Gastrocnemius medialis (tissue), 4 donors: ENCODE measurements around the gene TIMP1. TPM values are rescaled to one million over a fixed set of nuclear protein-coding genes. Genes with fewer than 3 reads are reported as not detected.

ENCODE experiments used
- ATAC-seq, 2 donors: fragments of 150-250 bp; one replicate each; pipeline ENCODE4 v1.9.1; 2016
- DNase-seq, 2 donors: peaks; one replicate each; pipeline ENCODE4 v3.0.0-alpha.2; 2019
- H3K27ac ChIP-seq, 4 donors: fragments of 200-600 bp; sonication (generic); 1 replicate in 1 of 4; 2 replicates in 3 of 4; pipeline ENCODE4 v1.5.1; 2016 to 2018; ENCODE audit warnings: mild to moderate bottlenecking in 2 of 4, moderate library complexity in 1 of 4
- H3K27me3 ChIP-seq, 3 donors: fragments of 200-600 bp; sonication (generic) in 2 of 3; 1 replicate in 1 of 3; 2 replicates in 2 of 3; pipeline versions ENCODE4 v1.5.1 to v1.6.0; 2016 to 2019; ENCODE audit warnings: mild to moderate bottlenecking in 1 of 3, moderate library complexity in 1 of 3
- H3K36me3 ChIP-seq, 2 donors: fragments of 200-600 bp; sonication (generic) in 1 of 2; one replicate each; pipeline ENCODE4 v1.5.1; 2017 to 2018
- H3K4me1 ChIP-seq, 2 donors: fragments of 200-600 bp; sonication (generic) in 1 of 2; one replicate each; pipeline ENCODE4 v1.5.1; 2016 to 2017; ENCODE audit warnings: mild to moderate bottlenecking in 2 of 2
- H3K4me3 ChIP-seq, 4 donors: fragments of 200-600 bp; sonication (generic) in 3 of 4; 1 replicate in 1 of 4; 2 replicates in 3 of 4; pipeline ENCODE4 v1.5.1; 2016 to 2019; ENCODE audit warnings: mild to moderate bottlenecking in 2 of 4
- H3K9me3 ChIP-seq, 3 donors: fragments of 200-600 bp; sonication (generic) in 2 of 3; 1 replicate in 1 of 3; 2 replicates in 2 of 3; pipeline ENCODE4 v1.5.1; 2016 to 2019
- CTCF ChIP-seq, 5 experiments: fragments of 450-650 bp in 3 of 5; fragments of 200-600 bp in 2 of 5; sonication (generic) in 2 of 5; IDR thresholded peaks in 4 of 5; conservative IDR thresholded peaks in 1 of 5; 1 replicate in 4 of 5; 2 replicates in 1 of 5; pipeline ENCODE4 v1.5.1; 2016 to 2019; ENCODE audit warnings: antibody characterized with exemption in 5 of 5, mild to moderate bottlenecking in 3 of 5, moderate library complexity in 3 of 5
- POLR2A ChIP-seq, 2 donors: fragments of 450-650 bp; IDR thresholded peaks; one replicate each; pipeline ENCODE4 v1.6.1; 2017; ENCODE audit warnings: antibody characterized with exemption in 2 of 2, mild to moderate bottlenecking in 2 of 2, moderate library complexity in 2 of 2
- in situ Hi-C, 4 donors: fragments of 200-750 bp; cut with MboI; loops; one replicate each; pipeline versions ENCODE4 v1.15.0 to v1.8.0; 2017; ENCODE audit warnings: low sequenced_read_pairs in 4 of 4
- intact Hi-C: fragments of 100-400 bp; cut with DNase I; formaldehyde crosslinking; loops from one replicate; pipeline ENCODE4 v1.15.1; 2023; ENCODE audit warnings: low total_unique reads
- total RNA-seq, 4 donors: library from RNA; depleted of rRNA; stranded (reverse); fragments of >200 nt; gene quantifications; one replicate each; pipeline versions ENCODE4 v1.1.0 to v1.2.3, GENCODE V29; 2016

The TIMP1 gene
- total RNA-seq, 4 donors from 2014 or later = 15.8 to 94.8 (median 47.1) TPM

DNA sequence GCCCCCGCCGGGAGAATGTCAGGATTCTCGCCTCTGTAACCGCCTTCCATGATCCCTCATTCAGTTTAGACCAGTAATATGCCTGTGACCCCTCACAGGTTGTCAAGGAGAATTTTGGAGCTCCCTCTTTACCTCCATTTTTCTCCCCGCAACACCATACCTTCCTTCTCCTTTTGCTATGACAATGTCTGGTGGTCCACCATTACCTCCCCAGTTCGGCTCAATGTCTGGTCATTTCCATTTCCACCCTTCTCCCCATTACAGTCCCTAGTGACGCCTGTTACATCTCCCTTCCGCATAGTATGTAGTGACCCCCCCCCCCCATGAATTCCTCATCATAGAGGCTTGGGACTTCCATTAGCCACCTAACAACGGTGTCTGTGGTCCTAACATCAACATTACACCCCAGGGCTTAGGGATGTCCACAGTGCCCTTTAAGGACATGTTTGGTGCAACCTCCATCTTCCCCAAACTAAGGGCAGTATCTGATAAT, 20.5 kb upstream of the TIMP1 start:
- TF ChIP-seq POLR2A (IDR thresholded peaks at IDR 0.05) (no peak), CTCF (IDR thresholded peaks at IDR 0.05 in 4 of 5, conservative IDR thresholded peaks at IDR 0.05 in 1 of 5) (no peak)

DNA sequence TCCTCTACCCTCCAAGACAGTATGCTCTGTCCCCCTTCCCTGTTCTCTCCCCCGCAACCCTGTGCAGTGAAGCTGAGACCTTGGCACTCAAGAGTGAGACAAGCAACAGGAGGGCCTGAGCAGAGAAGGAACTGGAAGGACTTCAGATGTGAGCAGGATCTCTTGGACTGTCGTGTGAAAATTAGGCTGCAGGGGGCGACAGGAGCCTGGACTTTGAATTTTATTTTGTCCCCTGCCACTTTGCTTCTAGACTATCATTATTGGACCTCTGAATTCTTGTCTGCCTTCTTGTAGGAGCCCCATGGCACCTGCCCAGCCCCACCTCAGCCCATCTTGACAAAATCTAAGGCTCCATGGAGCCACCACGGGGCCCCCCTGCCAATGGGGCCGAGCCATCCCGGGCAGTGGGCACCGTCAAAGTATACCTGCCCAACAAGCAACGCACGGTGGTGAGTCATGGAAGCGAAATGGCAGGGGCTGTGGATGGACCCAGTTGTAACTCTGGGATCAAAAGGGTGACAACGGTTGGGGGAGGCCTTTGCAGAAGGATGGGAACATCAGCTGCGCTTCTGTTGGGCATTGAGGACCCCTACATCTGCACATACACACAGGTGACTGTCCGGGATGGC, 19.5 kb upstream of the TIMP1 start:
- no peak for TF ChIP-seq POLR2A (IDR thresholded peaks at IDR 0.05)
- TF ChIP-seq CTCF (IDR thresholded peaks at IDR 0.05 in 4 of 5, conservative IDR thresholded peaks at IDR 0.05 in 1 of 5) = peak in 1 of 5 experiments; percentile 30
- no peaks in the 10 kb centered on the region for H3K27me3 ChIP-seq
- DNase-seq (no peak), ATAC-seq (no peak)
- peaks cover 3 to 17% of the 10 kb centered on the region in 2 donors for H3K4me1 ChIP-seq
- no peaks in the 10 kb centered on the region for H3K9me3 ChIP-seq
- in situ Hi-C loops (loop anchor here in 1 of 4 donors (10.0 kb wide), 1 partner anchor 92 kb away; the partner anchor contains the start of genes ELK1 and UXT), intact Hi-C loops (loop anchor here (5.0 kb wide), 1 partner anchor 465 kb away; no protein-coding TSS in a partner anchor)
- peak overlapping the region in 3 of 4 donors; percentile 22 to 98 (median 86) for H3K27ac ChIP-seq
- no peak overlapping the region for H3K4me3 ChIP-seq
- peaks cover 0 to 25% of the 10 kb centered on the region in 2 donors for H3K36me3 ChIP-seq

More for the DNA sequence above, 20.5 kb upstream of the TIMP1 start:
- no peaks in the 10 kb centered on the region for H3K27me3 ChIP-seq
- intact Hi-C loops = loop anchor here (2.0 to 5.0 kb wide), 4 partner anchors 79 to 466 kb away; partner anchors contain the start of genes ELK1, UXT and ZNF41
- H3K4me1 ChIP-seq = peaks cover 3 to 17% of the 10 kb centered on the region in 2 donors
- DNase-seq = no peak
- peak overlapping the region; percentile 66 to 74 (median 72) for H3K4me3 ChIP-seq
- ATAC-seq = no peak
- peaks cover 0 to 16% of the 10 kb centered on the region in 2 donors for H3K36me3 ChIP-seq
- in situ Hi-C loops = loop anchor here in 1 of 4 donors (10.0 kb wide), 1 partner anchor 93 kb away; the partner anchor contains the start of genes ELK1 and UXT
- H3K27ac ChIP-seq = peak overlapping the region; percentile 86 to 98 (median 94)
- H3K9me3 ChIP-seq = no peaks in the 10 kb centered on the region

GRCh38 chrX:47563801-47564315, 18.4 kb upstream of the TIMP1 start:
- peaks cover 0 to 36% of the 10 kb centered on the region in 2 donors for H3K36me3 ChIP-seq
- no peak overlapping the region for H3K4me3 ChIP-seq
- in situ Hi-C loops (loop anchor here in 1 of 4 donors (10.0 kb wide), 1 partner anchor 91 kb away; the partner anchor contains the start of genes ELK1 and UXT), intact Hi-C loops (loop anchor here (5.0 kb wide), 1 partner anchor 463 kb away; no protein-coding TSS in a partner anchor)
- no peaks in the 10 kb centered on the region for H3K27me3 ChIP-seq
- no peak overlapping the region for H3K27ac ChIP-seq
- TF ChIP-seq POLR2A (IDR thresholded peaks at IDR 0.05) (no peak), CTCF (IDR thresholded peaks at IDR 0.05 in 4 of 5, conservative IDR thresholded peaks at IDR 0.05 in 1 of 5) (no peak)
- no peaks in the 10 kb centered on the region for H3K9me3 ChIP-seq
- peaks cover 3 to 17% of the 10 kb centered on the region in 2 donors for H3K4me1 ChIP-seq
- ATAC-seq = no peak
- no peak for DNase-seq

- H3K27me3 ChIP-seq = no peaks in the 10 kb centered on the region
Observed at GRCh38 chrX:47564438-47565085, 17.7 kb upstream of the TIMP1 start.

More at GRCh38 chrX:47564438-47565085, 17.7 kb upstream of the TIMP1 start:
- no peaks in the 10 kb centered on the region for H3K9me3 ChIP-seq
- intact Hi-C loops (loop anchor here (5.0 kb wide), 1 partner anchor 463 kb away; no protein-coding TSS in a partner anchor), in situ Hi-C loops (loop anchor here in 1 of 4 donors (10.0 kb wide), 1 partner anchor 90 kb away; the partner anchor contains the start of genes ELK1 and UXT)
- peaks cover 3 to 17% of the 10 kb centered on the region in 2 donors for H3K4me1 ChIP-seq
- H3K4me3 ChIP-seq = no peak overlapping the region
- H3K36me3 ChIP-seq = peaks cover 0 to 39% of the 10 kb centered on the region in 2 donors
- no peak for ATAC-seq
- H3K27ac ChIP-seq = no peak overlapping the region
- TF ChIP-seq POLR2A (IDR thresholded peaks at IDR 0.05) (no peak), CTCF (IDR thresholded peaks at IDR 0.05 in 4 of 5, conservative IDR thresholded peaks at IDR 0.05 in 1 of 5) (no peak)
- DNase-seq = no peak
